Right renal cortex interstitium (tissue), 3 donors: ENCODE data around the gene RNF11. TPM values are rescaled to one million over a fixed set of nuclear protein-coding genes. Genes with fewer than 3 reads are reported as not detected.

Experiments
- DNase-seq, 3 donors: peaks; one replicate each; pipeline ENCODE4 v3.0.0-alpha.2; 2013; ENCODE audit warnings: low read depth in 3 of 3, low spot score in 2 of 3
- polyA plus RNA-seq, 3 donors: library from polyadenylated mRNA; unstranded; fragments of 120-200 nt; gene quantifications; one replicate each; pipeline ENCODE4 v1.2.1, GENCODE V29; 2013; ENCODE audit not compliant: insufficient read length in 3 of 3

Gene RNF11
- polyA plus RNA-seq, 3 donors: 135 to 150 (median 139) TPM

- no peak for DNase-seq
Measured at GRCh38 chr1:51255331-51255730, 19.3 kb downstream of the RNF11 start.

GRCh38 chr1:51263147-51263877, 27.2 kb downstream of the RNF11 start:
- DNase-seq: no peak

GRCh38 chr1:51264451-51264850, 28.4 kb downstream of the RNF11 start:
- no peak for DNase-seq

- DNase-seq: no peak
Measured at GRCh38 chr1:51265618-51266017, 29.5 kb downstream of the RNF11 start.

GRCh38 chr1:51266181-51266580, 30.1 kb downstream of the RNF11 start:
- no peak for DNase-seq

GRCh38 chr1:51266791-51267190, 30.7 kb downstream of the RNF11 start:
- no peak for DNase-seq

GRCh38 chr1:51268634-51269033, 32.6 kb downstream of the RNF11 start:
- no peak for DNase-seq

- DNase-seq: no peak
Measured at GRCh38 chr1:51270751-51271150, 34.7 kb downstream of the RNF11 start.

GRCh38 chr1:51272916-51273315, 36.8 kb downstream of the RNF11 start:
- DNase-seq: no peak

GRCh38 chr1:51274676-51275075, 38.6 kb downstream of the RNF11 start:
- no peak for DNase-seq

GRCh38 chr1:51276286-51276685, 40.2 kb downstream of the RNF11 start:
- no peak for DNase-seq

- DNase-seq: no peak
Measured at GRCh38 chr1:51280321-51280978, 44.4 kb downstream of the RNF11 start.

GRCh38 chr1:51281807-51282206, 45.7 kb downstream of the RNF11 start:
- DNase-seq: no peak

GRCh38 chr1:51282605-51283004, 46.5 kb downstream of the RNF11 start:
- no peak for DNase-seq

GRCh38 chr1:51283979-51284378, 47.9 kb downstream of the RNF11 start:
- no peak for DNase-seq

- no peak for DNase-seq
Measured at GRCh38 chr1:51284487-51284954, 48.4 kb downstream of the RNF11 start.

- DNase-seq: no peak
Measured at GRCh38 chr1:51285055-51285454, 49.0 kb downstream of the RNF11 start.

- no peak for DNase-seq
Measured at GRCh38 chr1:51287966-51288365, 51.9 kb downstream of the RNF11 start.

- no peak for DNase-seq
Measured at GRCh38 chr1:51288578-51288977, 52.5 kb downstream of the RNF11 start.

GRCh38 chr1:51289676-51290488, 53.8 kb downstream of the RNF11 start:
- DNase-seq: no peak

- no peak for DNase-seq
Measured at GRCh38 chr1:51290489-51290847, 54.4 kb downstream of the RNF11 start.
